Stimulated activated naive CD4-positive, alpha-beta T cell treated with Interleukin-2 at 50 U/mL for 16 hours (primary cell): ENCODE results near the gene SEMA3F.
A peak's percentile ranks its signal among the peaks of the same experiment; 100 is the strongest.

Source experiments
- DNase-seq: peaks from one replicate; lab custom pipeline; 2025; lab: John Stamatoyannopoulos, UW

Gene SEMA3F

GRCh38 chr3:50154840-50155490 is at the start of gene SEMA3F:
SEMA3F (plus strand) TSS chr3:50155324; CDS start chr3:50159623, 4,299 bp downstream.
- DNase-seq = peak; percentile 67

- DNase-seq = no peak
Measured at GRCh38 chr3:50111757-50112156, 43.4 kb upstream of the SEMA3F start.

GRCh38 chr3:50112462-50112861 is 42.7 kb upstream of the SEMA3F start:
- DNase-seq = no peak

- DNase-seq = no peak
Measured at GRCh38 chr3:50117120-50117519, 38.0 kb upstream of the SEMA3F start.

- no peak for DNase-seq
Measured at GRCh38 chr3:50118237-50118636, 36.9 kb upstream of the SEMA3F start.

- no peak for DNase-seq
Measured at GRCh38 chr3:50119786-50120185, 35.3 kb upstream of the SEMA3F start.

GRCh38 chr3:50120364-50121071 is 34.6 kb upstream of the SEMA3F start:
- DNase-seq = no peak

- peak; percentile 47 for DNase-seq
Measured at GRCh38 chr3:50121072-50122032, 33.8 kb upstream of the SEMA3F start.

- DNase-seq = no peak
Measured at GRCh38 chr3:50122071-50122470, 33.1 kb upstream of the SEMA3F start.

- DNase-seq = no peak
Measured at GRCh38 chr3:50122661-50123391, 32.3 kb upstream of the SEMA3F start.

GRCh38 chr3:50123394-50124051 is 31.6 kb upstream of the SEMA3F start:
- no peak for DNase-seq

GRCh38 chr3:50124052-50124799 is 30.9 kb upstream of the SEMA3F start:
- DNase-seq = no peak

GRCh38 chr3:50124800-50125178 is 30.3 kb upstream of the SEMA3F start:
- no peak for DNase-seq

GRCh38 chr3:50125541-50126286 is 29.4 kb upstream of the SEMA3F start:
- DNase-seq = no peak

GRCh38 chr3:50126287-50127211 is 28.6 kb upstream of the SEMA3F start:
- DNase-seq = no peak

- DNase-seq = no peak
Measured at GRCh38 chr3:50127251-50127691, 27.9 kb upstream of the SEMA3F start.

GRCh38 chr3:50128001-50128400 is 27.1 kb upstream of the SEMA3F start:
- DNase-seq = no peak

GRCh38 chr3:50130436-50130835 is 24.7 kb upstream of the SEMA3F start:
- DNase-seq = no peak
